ENCODE results near the gene TUBA3D.
"Not testable (repeated sequence)": the region's sequence is repeated elsewhere in the genome, so short reads cannot be mapped to it uniquely, and the experiment has no call there.

Gene TUBA3D

DNA sequence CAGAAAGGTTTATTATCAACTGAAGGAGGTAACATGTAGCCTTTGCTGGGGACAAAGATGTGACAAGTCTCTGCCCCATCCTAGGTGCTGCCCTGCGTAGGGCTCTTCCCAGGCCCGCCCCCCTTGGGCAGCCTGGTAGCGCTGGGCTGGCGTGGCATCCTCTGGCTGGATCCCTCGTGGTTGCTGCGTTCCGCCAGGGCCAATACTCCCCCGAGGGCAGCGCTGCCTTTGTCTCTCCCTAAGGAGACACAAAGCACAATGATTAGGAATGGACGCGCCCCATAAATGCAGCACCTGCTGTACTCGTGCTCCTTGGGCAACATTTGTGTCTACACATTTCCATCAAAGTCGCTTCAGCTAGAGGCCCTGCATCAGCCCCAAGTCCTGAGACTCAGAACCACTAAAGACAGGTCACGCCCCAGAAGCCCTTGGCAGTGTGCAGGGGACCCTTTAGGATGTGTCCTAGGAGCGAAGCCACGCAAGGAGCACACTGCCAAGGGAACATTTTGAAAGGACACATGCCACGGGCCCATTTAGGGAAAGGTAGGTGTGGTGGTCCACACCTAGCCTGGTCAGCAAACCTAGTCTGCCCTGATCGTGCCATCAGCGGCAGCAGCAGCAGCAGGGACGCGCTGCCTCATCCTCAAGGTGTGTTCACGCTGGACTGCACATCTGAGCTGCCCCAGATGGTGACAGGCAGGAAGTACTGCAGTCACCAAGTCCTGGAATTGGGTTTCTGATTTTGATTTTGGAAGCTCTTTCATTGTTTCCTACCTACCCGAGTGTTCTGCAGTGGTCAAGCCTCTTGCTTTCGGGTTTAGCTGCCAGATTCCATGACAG lies 8.3 kb downstream of the TUBA3D start:
- not testable (repeated sequence) for H3K4me2 ChIP-seq (ENCODE audit: low read depth, low read length); H3K27me3 ChIP-seq (replicated peaks; ENCODE audit: insufficient read depth, low read length); H3K9me3 ChIP-seq (replicated peaks; ENCODE audit: insufficient read depth, low read length); H3K9me2 ChIP-seq (replicated peaks; ENCODE audit: insufficient read depth, low read length); H2AFZ ChIP-seq (ENCODE audit: low read length); H3K27ac ChIP-seq (ENCODE audit: low read length); H3K9ac ChIP-seq (ENCODE audit: low read length); H3K36me3 ChIP-seq (replicated peaks; ENCODE audit: insufficient read depth, low read length); H4K20me1 ChIP-seq (ENCODE audit: insufficient read depth, low read length); H3K4me1 ChIP-seq (ENCODE audit: low read length); DNase-seq; H3F3A ChIP-seq (ENCODE audit: insufficient read depth, low read length); H3K4me3 ChIP-seq (ENCODE audit: low read length)
- H3K79me2 ChIP-seq (ENCODE audit: low read length): peaks cover 13% of the 10 kb centered on the region

DNA sequence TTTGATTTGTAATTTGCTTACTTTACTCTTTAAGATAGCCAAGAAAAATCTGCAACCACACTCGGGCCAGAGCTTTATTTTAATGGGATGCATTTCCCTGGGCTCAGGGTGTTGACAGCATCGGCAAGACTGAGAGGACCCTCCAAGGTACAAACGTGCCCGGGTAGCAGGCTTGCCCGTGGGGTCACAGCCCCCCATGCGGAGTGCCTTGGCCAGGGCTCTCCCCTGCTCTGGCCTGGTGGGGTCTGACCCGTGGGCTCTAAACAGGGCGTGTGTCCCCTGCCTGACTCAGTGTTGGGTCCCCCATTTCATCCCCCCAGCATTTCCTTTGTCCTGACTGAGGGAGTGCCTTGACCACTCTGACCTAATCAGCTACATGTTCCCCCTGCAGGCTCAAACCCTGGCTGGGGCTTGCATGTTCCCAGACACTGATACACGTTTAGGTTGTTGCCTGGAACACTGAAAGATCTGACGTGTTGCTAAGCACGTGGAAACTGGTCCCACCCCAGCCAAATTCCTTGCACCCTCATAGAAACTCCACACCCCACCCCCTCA lies 9.1 kb downstream of the TUBA3D start:
- not testable (repeated sequence) for H3K27me3 ChIP-seq (replicated peaks; ENCODE audit: insufficient read depth, low read length); H3F3A ChIP-seq (ENCODE audit: insufficient read depth, low read length); H4K20me1 ChIP-seq (ENCODE audit: insufficient read depth, low read length); H3K27ac ChIP-seq (ENCODE audit: low read length); H3K36me3 ChIP-seq (replicated peaks; ENCODE audit: insufficient read depth, low read length); H3K4me2 ChIP-seq (ENCODE audit: low read depth, low read length); H3K4me3 ChIP-seq (ENCODE audit: low read length); H2AFZ ChIP-seq (ENCODE audit: low read length); H3K9me2 ChIP-seq (replicated peaks; ENCODE audit: insufficient read depth, low read length); H3K9me3 ChIP-seq (replicated peaks; ENCODE audit: insufficient read depth, low read length); H3K4me1 ChIP-seq (ENCODE audit: low read length); H3K9ac ChIP-seq (ENCODE audit: low read length); DNase-seq
- peaks cover 19% of the 10 kb centered on the region for H3K79me2 ChIP-seq (ENCODE audit: low read length)

DNA sequence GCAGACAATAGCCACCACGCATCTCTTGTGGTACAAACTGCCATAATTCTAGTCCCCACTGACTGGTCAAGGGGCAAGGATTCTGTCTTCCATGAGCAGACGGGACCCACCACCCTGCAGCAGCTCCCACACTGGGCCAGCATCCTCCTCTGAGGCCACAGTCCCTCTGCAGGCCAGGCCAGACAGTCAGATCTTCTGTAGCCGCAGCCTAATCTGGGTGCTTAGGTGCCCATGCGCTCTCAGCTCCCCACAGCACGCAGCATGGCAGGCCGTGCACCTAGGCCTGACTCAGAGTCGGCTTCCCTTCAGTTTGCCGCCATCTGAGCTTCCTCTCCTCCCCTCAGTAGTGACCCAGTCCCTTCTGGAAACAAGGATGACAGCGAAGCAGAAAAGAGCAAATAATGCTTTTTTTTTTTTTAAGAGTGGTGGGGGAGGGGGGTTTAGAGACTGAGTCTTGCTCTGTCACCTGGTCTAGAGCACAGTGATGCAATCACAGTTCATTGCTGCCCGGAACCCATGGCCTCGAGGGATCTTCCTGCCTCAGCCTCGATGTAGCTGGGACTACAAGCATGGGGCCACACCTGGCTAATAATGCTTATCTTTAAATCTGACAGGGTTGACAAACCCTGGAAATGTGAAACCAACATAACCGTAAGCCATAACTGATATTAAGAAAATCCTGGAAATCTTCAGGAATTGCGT lies 10.4 kb downstream of the TUBA3D start:
- not testable (repeated sequence) for H3K27ac ChIP-seq (ENCODE audit: low read length); H3K36me3 ChIP-seq (replicated peaks; ENCODE audit: insufficient read depth, low read length); H3K4me3 ChIP-seq (ENCODE audit: low read length); H3K4me1 ChIP-seq (ENCODE audit: low read length); H3K9ac ChIP-seq (ENCODE audit: low read length); H3F3A ChIP-seq (ENCODE audit: insufficient read depth, low read length); H3K27me3 ChIP-seq (replicated peaks; ENCODE audit: insufficient read depth, low read length); H3K9me2 ChIP-seq (replicated peaks; ENCODE audit: insufficient read depth, low read length); H3K9me3 ChIP-seq (replicated peaks; ENCODE audit: insufficient read depth, low read length); H3K4me2 ChIP-seq (ENCODE audit: low read depth, low read length); DNase-seq; H2AFZ ChIP-seq (ENCODE audit: low read length); H4K20me1 ChIP-seq (ENCODE audit: insufficient read depth, low read length)
- peaks cover 32% of the 10 kb centered on the region for H3K79me2 ChIP-seq (ENCODE audit: low read length)

DNA sequence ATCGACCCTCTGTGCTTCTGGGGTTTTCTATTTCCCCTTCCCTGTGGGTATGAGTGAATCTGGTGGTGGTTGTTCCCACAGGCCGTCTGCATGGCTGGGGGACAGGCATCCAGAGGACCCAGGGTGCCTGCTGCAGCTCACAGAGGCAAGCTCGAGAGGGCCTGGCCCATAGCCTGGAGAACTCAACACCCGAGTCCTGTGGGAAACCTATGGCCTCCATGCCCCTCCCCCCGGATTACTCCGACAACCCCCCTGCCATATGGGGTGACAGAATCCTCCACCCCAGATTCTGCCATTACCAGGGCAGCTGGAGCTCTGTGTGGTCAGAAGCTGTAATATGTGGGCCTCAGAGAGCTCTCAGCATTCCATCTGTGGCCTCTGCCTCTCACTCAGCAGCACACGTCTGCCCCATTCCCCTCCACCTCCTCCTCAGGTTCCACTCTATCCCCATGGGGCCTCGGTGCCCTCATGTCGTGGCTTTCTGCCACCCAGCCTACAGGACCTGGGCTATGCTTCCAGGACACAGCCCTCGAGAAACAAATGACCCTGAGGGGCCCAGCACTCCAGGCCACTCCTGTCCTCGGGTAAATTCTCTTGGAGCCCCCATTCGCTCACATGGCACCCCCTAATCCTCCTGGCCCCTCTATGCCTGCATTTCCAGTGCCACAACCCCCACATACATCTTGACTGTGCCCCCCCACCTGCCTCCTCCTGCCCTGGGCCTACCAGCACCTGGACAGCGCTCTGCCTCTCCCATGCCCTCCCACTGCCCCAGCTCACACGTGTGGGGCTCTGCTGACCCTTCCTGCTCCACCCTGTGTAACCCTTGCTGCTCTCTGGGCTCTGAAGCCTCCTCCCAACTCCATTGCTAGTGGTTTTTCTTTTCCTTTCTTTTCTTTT lies 12.6 kb downstream of the TUBA3D start:
- Histone ChIP-seq H3K4me3 (ENCODE audit: low read length) (no peak overlapping the region), H3K27ac (ENCODE audit: low read length) (no peak overlapping the region), H3K4me2 (ENCODE audit: low read depth, low read length) (no peak overlapping the region), H3K9ac (ENCODE audit: low read length) (no peak overlapping the region), H3K9me3 (replicated peaks; ENCODE audit: insufficient read depth, low read length) (no peaks in the 10 kb centered on the region), H3K79me2 (ENCODE audit: low read length) (peaks cover 44% of the 10 kb centered on the region), H3K4me1 (ENCODE audit: low read length) (no peaks in the 10 kb centered on the region), H3K9me2 (replicated peaks; ENCODE audit: insufficient read depth, low read length) (no peaks in the 10 kb centered on the region), H3K27me3 (replicated peaks; ENCODE audit: insufficient read depth, low read length) (no peaks in the 10 kb centered on the region), H3K36me3 (replicated peaks; ENCODE audit: insufficient read depth, low read length) (no peaks in the 10 kb centered on the region), H3F3A (ENCODE audit: insufficient read depth, low read length) (peaks cover 4% of the 10 kb centered on the region; the same call in 1 of the 2 replicates), H4K20me1 (ENCODE audit: insufficient read depth, low read length) (no peaks in the 10 kb centered on the region), H2AFZ (ENCODE audit: low read length) (no peak overlapping the region)
- TF ChIP-seq EZH2phosphoT487 (IDR thresholded peaks at IDR 0.05; ENCODE audit: low read length): no peak
- TF ChIP-seq, protein P1, sequence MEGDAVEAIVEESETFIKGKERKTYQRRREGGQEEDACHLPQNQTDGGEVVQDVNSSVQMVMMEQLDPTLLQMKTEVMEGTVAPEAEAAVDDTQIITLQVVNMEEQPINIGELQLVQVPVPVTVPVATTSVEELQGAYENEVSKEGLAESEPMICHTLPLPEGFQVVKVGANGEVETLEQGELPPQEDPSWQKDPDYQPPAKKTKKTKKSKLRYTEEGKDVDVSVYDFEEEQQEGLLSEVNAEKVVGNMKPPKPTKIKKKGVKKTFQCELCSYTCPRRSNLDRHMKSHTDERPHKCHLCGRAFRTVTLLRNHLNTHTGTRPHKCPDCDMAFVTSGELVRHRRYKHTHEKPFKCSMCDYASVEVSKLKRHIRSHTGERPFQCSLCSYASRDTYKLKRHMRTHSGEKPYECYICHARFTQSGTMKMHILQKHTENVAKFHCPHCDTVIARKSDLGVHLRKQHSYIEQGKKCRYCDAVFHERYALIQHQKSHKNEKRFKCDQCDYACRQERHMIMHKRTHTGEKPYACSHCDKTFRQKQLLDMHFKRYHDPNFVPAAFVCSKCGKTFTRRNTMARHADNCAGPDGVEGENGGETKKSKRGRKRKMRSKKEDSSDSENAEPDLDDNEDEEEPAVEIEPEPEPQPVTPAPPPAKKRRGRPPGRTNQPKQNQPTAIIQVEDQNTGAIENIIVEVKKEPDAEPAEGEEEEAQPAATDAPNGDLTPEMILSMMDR (IDR thresholded peaks at IDR 0.05; ENCODE audit: low read length): no peak
- TF ChIP-seq EZH2 (optimal IDR thresholded peaks at IDR 0.05; ENCODE audit: low read depth, low read length): no peak
- no peak for DNase-seq

DNA sequence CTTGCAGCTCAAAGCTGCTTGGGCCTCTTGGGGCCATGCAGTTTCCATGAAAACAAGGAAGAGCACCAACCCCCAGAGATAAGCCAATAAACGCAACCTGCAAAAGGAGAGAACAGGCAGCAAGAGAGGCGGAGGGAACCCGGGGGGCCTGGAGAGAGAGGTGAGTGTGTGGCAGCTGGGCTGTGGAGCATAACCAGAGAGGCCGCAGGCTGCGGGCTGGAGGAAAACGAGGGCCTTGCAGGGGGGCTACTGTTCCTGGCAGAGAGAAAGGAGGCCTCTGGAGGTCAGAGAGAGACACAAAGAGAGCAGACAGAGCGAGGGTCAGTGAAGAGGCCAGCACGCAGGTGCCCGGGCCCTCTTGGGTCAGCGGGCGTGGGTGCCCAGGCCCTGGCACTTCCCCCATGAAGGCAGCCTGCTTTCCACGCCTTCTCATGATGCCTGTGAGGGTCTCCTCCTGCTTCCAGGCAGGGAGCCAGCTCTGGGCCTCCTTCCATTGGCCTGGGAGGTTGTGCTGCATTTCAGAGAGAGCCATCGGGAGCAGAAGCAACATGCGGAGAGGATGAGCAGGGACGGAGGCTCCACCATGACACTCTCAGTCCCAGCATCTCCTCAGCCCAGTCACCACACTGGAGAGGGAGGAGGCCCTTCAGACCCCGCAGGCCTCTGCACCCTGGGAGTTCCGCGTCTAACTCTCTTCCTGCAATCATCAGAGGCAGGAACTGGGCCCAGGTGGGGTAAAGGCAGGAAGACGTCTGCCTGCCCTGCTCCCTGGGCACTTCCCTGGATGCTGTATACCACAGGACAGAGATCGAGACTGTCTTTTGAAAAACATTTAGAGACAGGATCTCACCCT lies 14.9 kb downstream of the TUBA3D start:
- H3K9me3 ChIP-seq (replicated peaks; ENCODE audit: insufficient read depth, low read length); DNase-seq; H3K27ac ChIP-seq (ENCODE audit: low read length); H3K27me3 ChIP-seq (replicated peaks; ENCODE audit: insufficient read depth, low read length); H3K9me2 ChIP-seq (replicated peaks; ENCODE audit: insufficient read depth, low read length); H3K4me1 ChIP-seq (ENCODE audit: low read length); H3K36me3 ChIP-seq (replicated peaks; ENCODE audit: insufficient read depth, low read length); H3F3A ChIP-seq (ENCODE audit: insufficient read depth, low read length); H4K20me1 ChIP-seq (ENCODE audit: insufficient read depth, low read length): not testable (repeated sequence)
- Histone ChIP-seq H3K4me3 (ENCODE audit: low read length) (peak overlapping the region; percentile 74), H3K9ac (ENCODE audit: low read length) (peak overlapping the region; percentile 79), H3K79me2 (ENCODE audit: low read length) (peaks cover 66% of the 10 kb centered on the region), H2AFZ (ENCODE audit: low read length) (peak overlapping the region; percentile 65), H3K4me2 (ENCODE audit: low read depth, low read length) (peak overlapping the region; percentile 72)

DNA sequence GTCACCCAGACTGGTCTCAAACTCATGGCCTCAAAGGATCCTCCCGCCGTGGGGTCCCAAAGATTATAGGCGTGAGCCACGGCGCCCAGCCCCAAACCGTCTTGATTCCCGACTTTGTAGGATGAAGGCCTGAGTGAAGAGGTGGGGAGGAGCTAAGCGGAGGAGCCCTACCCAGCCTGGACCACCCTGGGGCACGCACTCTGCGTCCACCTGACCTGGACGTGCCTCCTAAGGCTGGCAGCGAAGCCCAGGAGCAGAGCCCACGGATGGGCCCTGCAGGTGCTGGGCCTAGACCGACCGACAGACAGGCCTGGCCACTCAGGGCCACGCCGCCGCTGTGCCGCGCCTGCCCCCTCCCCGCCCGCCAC lies 15.5 kb downstream of the TUBA3D start:
- H3K27me3 ChIP-seq (replicated peaks; ENCODE audit: insufficient read depth, low read length); H3K9me3 ChIP-seq (replicated peaks; ENCODE audit: insufficient read depth, low read length); H3K4me1 ChIP-seq (ENCODE audit: low read length); H3K36me3 ChIP-seq (replicated peaks; ENCODE audit: insufficient read depth, low read length); H3K9me2 ChIP-seq (replicated peaks; ENCODE audit: insufficient read depth, low read length); H3F3A ChIP-seq (ENCODE audit: insufficient read depth, low read length); H3K27ac ChIP-seq (ENCODE audit: low read length); H4K20me1 ChIP-seq (ENCODE audit: insufficient read depth, low read length): not testable (repeated sequence)
- Histone ChIP-seq H2AFZ (ENCODE audit: low read length) (peak overlapping the region; percentile 65), H3K79me2 (ENCODE audit: low read length) (peaks cover 73% of the 10 kb centered on the region), H3K9ac (ENCODE audit: low read length) (peak overlapping the region; percentile 79), H3K4me3 (ENCODE audit: low read length) (peak overlapping the region; percentile 74), H3K4me2 (ENCODE audit: low read depth, low read length) (peak overlapping the region; percentile 72)
- DNase-seq: peak; percentile 21

Data from MM.1S (cell line).